Measurements from ENCODE around the gene ACTL7B.
A peak's percentile ranks its signal among the peaks of the same experiment; 100 is the strongest.

The ACTL7B gene

GRCh38 chr9:108860764-108861163 is 5.0 kb upstream of the ACTL7B start:
- TF ChIP-seq, protein P1, sequence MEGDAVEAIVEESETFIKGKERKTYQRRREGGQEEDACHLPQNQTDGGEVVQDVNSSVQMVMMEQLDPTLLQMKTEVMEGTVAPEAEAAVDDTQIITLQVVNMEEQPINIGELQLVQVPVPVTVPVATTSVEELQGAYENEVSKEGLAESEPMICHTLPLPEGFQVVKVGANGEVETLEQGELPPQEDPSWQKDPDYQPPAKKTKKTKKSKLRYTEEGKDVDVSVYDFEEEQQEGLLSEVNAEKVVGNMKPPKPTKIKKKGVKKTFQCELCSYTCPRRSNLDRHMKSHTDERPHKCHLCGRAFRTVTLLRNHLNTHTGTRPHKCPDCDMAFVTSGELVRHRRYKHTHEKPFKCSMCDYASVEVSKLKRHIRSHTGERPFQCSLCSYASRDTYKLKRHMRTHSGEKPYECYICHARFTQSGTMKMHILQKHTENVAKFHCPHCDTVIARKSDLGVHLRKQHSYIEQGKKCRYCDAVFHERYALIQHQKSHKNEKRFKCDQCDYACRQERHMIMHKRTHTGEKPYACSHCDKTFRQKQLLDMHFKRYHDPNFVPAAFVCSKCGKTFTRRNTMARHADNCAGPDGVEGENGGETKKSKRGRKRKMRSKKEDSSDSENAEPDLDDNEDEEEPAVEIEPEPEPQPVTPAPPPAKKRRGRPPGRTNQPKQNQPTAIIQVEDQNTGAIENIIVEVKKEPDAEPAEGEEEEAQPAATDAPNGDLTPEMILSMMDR (conservative IDR thresholded peaks at IDR 0.05; ENCODE audit: low read depth, low read length), result no peak
- DNase-seq (ENCODE audit: low read depth), result no peak
- no peak overlapping the region for H3K4me3 ChIP-seq (ENCODE audit: low read length)

DNA sequence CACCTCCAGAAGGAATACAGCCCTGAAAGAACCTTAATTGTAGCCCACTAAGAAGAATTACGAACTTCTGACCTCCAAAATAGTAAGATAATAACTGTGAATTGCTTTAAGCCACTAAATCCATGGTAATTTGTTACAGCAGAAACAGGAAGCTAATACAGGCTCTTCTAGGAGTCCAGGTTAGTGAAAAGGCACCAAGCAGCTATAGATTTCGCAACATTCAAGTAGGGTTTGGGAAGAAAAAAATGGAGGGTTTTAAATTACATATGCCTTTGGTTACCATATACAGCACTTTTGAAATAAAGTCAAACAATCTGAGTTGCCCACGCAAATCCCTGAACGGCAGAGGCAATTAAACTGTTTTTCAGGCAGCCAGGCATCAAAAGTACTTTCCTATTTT is 4.6 kb upstream of the ACTL7B start:
- TF ChIP-seq, protein P1 (conservative IDR thresholded peaks at IDR 0.05; ENCODE audit: low read depth, low read length), result no peak
- DNase-seq (ENCODE audit: low read depth), result no peak
- no peak overlapping the region for H3K4me3 ChIP-seq (ENCODE audit: low read length)

DNA sequence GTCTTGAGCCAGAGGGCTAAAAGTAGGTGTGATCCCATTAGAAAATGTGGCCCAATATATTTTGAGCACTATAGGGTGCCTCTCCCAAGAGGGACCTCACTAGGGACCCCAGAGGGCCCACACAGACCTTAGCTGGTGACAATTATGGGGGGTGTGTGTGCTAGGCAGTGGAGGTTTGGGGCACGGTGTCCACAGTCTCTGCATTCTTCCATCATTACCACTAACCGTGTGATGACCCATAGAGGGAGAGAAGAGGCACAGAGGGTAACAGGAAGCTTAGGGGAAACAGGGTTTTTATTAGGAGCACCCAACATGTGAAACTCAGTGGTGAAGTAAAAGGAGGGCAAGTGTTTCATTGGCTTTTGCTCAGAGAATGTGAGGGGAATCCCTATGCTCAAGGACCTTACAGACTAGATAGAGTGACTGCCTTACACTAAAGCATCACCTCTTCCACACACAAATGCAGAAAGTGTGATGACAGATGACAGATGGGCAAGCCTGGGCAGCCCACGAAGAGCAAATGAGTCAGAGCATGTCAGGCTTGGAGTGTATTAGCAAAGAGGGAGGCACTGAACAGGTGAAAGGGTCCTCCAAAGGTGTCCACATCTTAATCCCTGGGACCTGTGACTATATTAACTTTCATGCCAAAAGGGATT is 3.8 kb upstream of the ACTL7B start:
- H3K4me3 ChIP-seq (ENCODE audit: low read length), result no peak overlapping the region
- DNase-seq (ENCODE audit: low read depth), result no peak
- TF ChIP-seq, protein P1 (conservative IDR thresholded peaks at IDR 0.05; ENCODE audit: low read depth, low read length), result no peak

- TF ChIP-seq, protein P1 (conservative IDR thresholded peaks at IDR 0.05; ENCODE audit: low read depth, low read length), result no peak
- no peak for DNase-seq (ENCODE audit: low read depth)
- H3K4me3 ChIP-seq (ENCODE audit: low read length), result no peak overlapping the region
These were observed 1.8 kb upstream of the ACTL7B start for GRCh38 chr9:108857572-108857971.

DNA sequence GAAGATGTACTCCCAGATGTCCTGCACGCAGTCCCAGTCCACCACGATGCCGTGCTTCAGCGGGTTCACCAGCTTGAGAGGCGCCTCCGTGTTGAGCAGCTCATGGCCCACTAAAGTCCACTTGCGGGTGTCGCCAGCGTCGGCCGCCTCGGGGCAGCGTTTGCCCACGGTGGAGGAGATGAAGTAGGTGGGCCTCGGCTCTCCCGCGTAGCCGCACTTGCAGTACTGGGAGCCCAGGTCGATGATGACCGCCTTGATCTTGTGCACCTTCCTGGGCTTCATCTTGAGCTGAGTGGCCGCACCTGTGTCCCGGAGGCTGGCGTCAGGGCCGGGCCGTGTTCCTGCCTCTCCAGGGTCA is 278 bp downstream of the ACTL7B start:
- TF ChIP-seq, protein P1 (conservative IDR thresholded peaks at IDR 0.05; ENCODE audit: low read depth, low read length), result no peak
- DNase-seq (ENCODE audit: low read depth), result no peak
- H3K4me3 ChIP-seq (ENCODE audit: low read length), result no peak overlapping the region

DNA sequence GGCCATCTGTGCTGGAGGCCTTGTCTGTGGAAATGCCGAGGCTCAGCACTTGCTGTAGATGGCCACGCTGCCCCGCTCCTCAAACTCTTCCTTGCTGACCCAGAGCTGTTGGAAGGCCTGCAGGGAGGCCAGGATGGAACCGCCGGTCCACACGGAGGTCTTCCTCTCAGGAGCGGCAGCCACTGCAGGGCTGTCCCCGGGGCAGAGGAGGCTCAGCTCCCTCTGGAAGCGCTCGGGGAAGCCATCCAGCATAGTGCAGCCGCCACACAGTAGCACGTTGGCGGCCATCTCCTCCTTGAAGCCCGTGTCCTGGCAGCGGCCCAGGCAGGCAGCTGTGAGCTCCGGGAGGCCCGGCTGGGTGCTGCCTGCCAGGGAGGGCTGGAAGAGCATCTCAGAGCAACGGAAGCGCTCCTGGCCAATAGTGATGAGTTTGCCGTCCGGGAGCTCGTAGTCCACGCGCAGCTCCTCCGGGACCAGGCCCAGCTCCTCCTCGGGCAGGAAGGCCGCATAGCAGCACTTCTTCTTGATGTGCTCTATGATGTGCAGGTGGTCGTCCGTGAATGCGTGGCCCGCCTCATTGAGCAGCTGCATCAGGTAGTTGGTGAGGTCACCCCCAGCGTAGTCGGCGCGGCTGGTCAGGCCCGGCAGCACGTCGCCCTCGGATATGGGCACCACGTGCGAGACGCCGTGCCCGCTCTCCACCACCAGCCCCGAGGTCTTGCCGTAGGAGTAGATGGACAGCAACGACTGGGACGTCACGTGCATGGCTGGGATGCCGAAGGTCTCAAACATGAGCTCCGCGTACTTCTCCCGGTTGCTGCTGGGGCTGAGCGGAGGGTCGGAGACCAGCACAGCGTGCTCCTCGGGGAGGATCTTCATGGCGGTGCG is 901 bp downstream of the ACTL7B start:
- no peak for DNase-seq (ENCODE audit: low read depth)
- TF ChIP-seq, protein P1 (conservative IDR thresholded peaks at IDR 0.05; ENCODE audit: low read depth, low read length), result no peak
- H3K4me3 ChIP-seq (ENCODE audit: low read length), result no peak overlapping the region

DNA sequence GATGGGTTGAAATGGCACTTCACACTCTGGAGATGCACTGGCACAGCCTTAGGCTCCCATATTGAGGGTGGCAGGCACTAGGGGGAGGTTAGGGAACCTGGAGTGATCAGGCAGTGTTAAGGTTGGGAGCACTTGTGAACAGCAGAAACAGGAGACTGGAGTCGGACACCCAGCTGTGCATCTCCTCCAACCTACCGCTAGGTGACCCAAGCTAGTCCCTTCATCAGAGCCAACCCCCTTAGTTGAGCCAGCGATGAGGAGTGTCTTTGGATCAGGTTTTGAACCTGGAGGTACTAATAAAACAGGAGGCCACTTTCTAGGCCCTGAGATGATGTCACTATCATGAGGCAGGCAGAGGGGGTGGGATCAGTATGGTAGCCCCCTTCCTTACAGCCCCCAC is 1.7 kb downstream of the ACTL7B start:
- no peak overlapping the region for H3K4me3 ChIP-seq (ENCODE audit: low read length)
- no peak for DNase-seq (ENCODE audit: low read depth)
- TF ChIP-seq, protein P1 (conservative IDR thresholded peaks at IDR 0.05; ENCODE audit: low read depth, low read length), result peak; percentile 2

Measured in retinal pigment epithelial cell (primary cell).